B cell (primary cell): Measurements from ENCODE around the gene GIMAP8. TPM values are rescaled to one million over a fixed set of nuclear protein-coding genes. Genes with fewer than 3 reads are reported as not detected.
A peak's percentile ranks its signal among the peaks of the same experiment; 100 is the strongest.

ENCODE experiments used
- ATAC-seq: fragments of 200-7000 bp; cut with Tn5 transposase; one replicate; pipeline ENCODE4 v1.10.0; 2021; ENCODE audit warnings: low read depth, mild to moderate bottlenecking, moderate number of reproducible peaks, moderate library complexity
- CTCF ChIA-PET: fragments of 350-600 bp; sonication (Branson Sonifier 250); formaldehyde crosslinking; loops from one replicate; lab custom pipeline; 2021; ENCODE audit warnings: antibody characterized with exemption, inconsistent platforms; lab: Charles Lee
- POLR2A ChIA-PET: fragments of 350-600 bp; sonication (Branson Sonifier 250); formaldehyde crosslinking; loops from one replicate; lab custom pipeline; 2021; ENCODE audit warnings: antibody characterized with exemption; lab: Charles Lee
- DNase-seq: peaks from one replicate; pipeline ENCODE4 v3.0.0; 2013
- H2AFZ ChIP-seq: 2 replicates; pipeline ENCODE4 v1.6.1; 2012; ENCODE audit warnings: mild to moderate bottlenecking, low read depth, low read length; ENCODE audit not compliant: insufficient read depth, poor library complexity, severe bottlenecking
- H3K27ac ChIP-seq, 2 donors: 1 replicate in 1 of 2; 2 replicates in 1 of 2; pipeline ENCODE4 v1.5.1; 2012 to 2013; ENCODE audit warnings: low read length in 2 of 2, mild to moderate bottlenecking in 2 of 2, moderate library complexity in 1 of 2
- H3K27me3 ChIP-seq, 4 experiments: fragments of 200-600 bp in 1 of 4; sonication (generic) in 1 of 4; replicated peaks in 1 of 4; 1 replicate in 2 of 4; 2 replicates in 2 of 4; pipeline versions ENCODE4 v1.6.1 to v1.7.0; 2013 to 2016; ENCODE audit warnings: low read length in 3 of 4, mild to moderate bottlenecking in 2 of 4, mixed read lengths in 1 of 4, moderate library complexity in 1 of 4; ENCODE audit not compliant: insufficient read depth in 4 of 4, control insufficient read depth in 3 of 4; ENCODE audit errors: control extremely low read depth in 1 of 4
- H3K36me3 ChIP-seq, 2 experiments: replicated peaks in 1 of 2; 1 replicate in 1 of 2; 2 replicates in 1 of 2; pipeline versions ENCODE4 v1.6.1 to v1.7.1; 2013; ENCODE audit warnings: low read length in 1 of 2; ENCODE audit not compliant: insufficient read depth in 2 of 2, control insufficient read depth in 1 of 2; ENCODE audit errors: control extremely low read depth in 1 of 2, extremely low read depth in 1 of 2
- H3K4me1 ChIP-seq, 2 donors: fragments of 200-600 bp in 1 of 2; sonication (generic) in 1 of 2; 1 replicate in 1 of 2; 2 replicates in 1 of 2; pipeline versions ENCODE4 v1.5.1 to v1.6.1; 2013 to 2017; ENCODE audit warnings: low read length in 2 of 2; ENCODE audit not compliant: control insufficient read depth in 2 of 2, insufficient read depth in 2 of 2
- H3K4me2 ChIP-seq: replicated peaks from 2 replicates; pipeline ENCODE3; 2012; ENCODE audit warnings: mild to moderate bottlenecking, low read depth, low read length; ENCODE audit not compliant: poor library complexity, severe bottlenecking
- H3K4me3 ChIP-seq, 5 experiments: fragments of 200-600 bp in 1 of 5; sonication (generic) in 1 of 5; 1 replicate in 3 of 5; 2 replicates in 2 of 5; pipeline versions ENCODE4 v1.5.1 to v1.7.0; 2011 to 2016; ENCODE audit warnings: low read length in 4 of 5, mild to moderate bottlenecking in 4 of 5, low read depth in 2 of 5, control low read depth in 1 of 5, moderate library complexity in 1 of 5; ENCODE audit not compliant: insufficient read depth in 1 of 5; ENCODE audit errors: control extremely low read depth in 1 of 5, extremely low read depth in 1 of 5
- H3K79me2 ChIP-seq: fragments of 200-600 bp; sonication (generic); one replicate; pipeline ENCODE4 v1.6.0; 2016; ENCODE audit warnings: low read length; ENCODE audit not compliant: control insufficient read depth, insufficient read depth
- H3K9ac ChIP-seq: fragments of 200-600 bp; sonication (generic); 2 replicates; pipeline ENCODE4 v1.6.1; 2017; ENCODE audit warnings: mild to moderate bottlenecking, low read length, moderate library complexity
- H3K9me3 ChIP-seq, 3 donors: one replicate each; pipeline versions ENCODE4 v1.6.1 to v1.7.1; 2013; ENCODE audit warnings: low read length in 2 of 3; ENCODE audit not compliant: control insufficient read depth in 2 of 3, insufficient read depth in 1 of 3; ENCODE audit errors: control extremely low read depth in 1 of 3
- H4K20me1 ChIP-seq: 2 replicates; pipeline ENCODE4 v1.6.0; 2012; ENCODE audit warnings: mild to moderate bottlenecking, low read length; ENCODE audit not compliant: insufficient read depth, control insufficient read depth, poor library complexity, severe bottlenecking
- H3K27ac Mint-ChIP-seq: one replicate; pipeline ENCODE4 v1.8.0; 2021; ENCODE audit warnings: mixed read lengths
- H3K27me3 Mint-ChIP-seq: one replicate; pipeline ENCODE4 v1.8.0; 2021; ENCODE audit warnings: mixed read lengths
- H3K4me1 Mint-ChIP-seq: one replicate; pipeline ENCODE4 v1.8.0; 2021; ENCODE audit warnings: mixed read lengths
- H3K4me3 Mint-ChIP-seq: one replicate; pipeline ENCODE4 v1.8.0; 2021; ENCODE audit warnings: mixed read lengths
- H3K9me3 Mint-ChIP-seq: one replicate; pipeline ENCODE4 v1.8.0; 2022; ENCODE audit warnings: mixed read lengths; ENCODE audit not compliant: insufficient read depth
- EZH2 ChIP-seq: IDR thresholded peaks from 2 replicates; pipeline ENCODE4 v1.6.1; 2012; ENCODE audit warnings: borderline replicate concordance, low read depth, mild to moderate bottlenecking, moderate library complexity, low read length; ENCODE audit not compliant: insufficient read depth, poor library complexity, severe bottlenecking
- WGBS: methylation state at CpG from one replicate; pipeline ENCODE4 v1.1.5; 2013; ENCODE audit warnings: missing lambda C conversion rate; ENCODE audit not compliant: insufficient coverage; 5-methylcytosine and 5-hydroxymethylcytosine counted together
- intact Hi-C: fragments of 100-400 bp; cut with micrococcal nuclease; formaldehyde crosslinking; loops from one replicate; pipeline ENCODE4 v1.10.0; 2022
- polyA minus RNA-seq: library from RNA; depleted of rRNA, polyadenylated mRNA; stranded (reverse); fragments of >200 nt; gene quantifications from 2 replicates; pipeline ENCODE4 v1.2.3, GENCODE V29; 2012
- polyA plus RNA-seq: library from polyadenylated mRNA; depleted of rRNA; stranded (reverse); fragments of >200 nt; gene quantifications from 2 replicates; pipeline ENCODE4 v1.2.3, GENCODE V29; 2012
- total RNA-seq, 2 donors: library from RNA; stranded (reverse); fragments of 120-200 nt in 1 of 2; gene quantifications; 1 replicate in 1 of 2; 2 replicates in 1 of 2; pipeline versions ENCODE4 v1.2.3 to v1.2.4, GENCODE V29; 2013 to 2022
- TF ChIP-seq, protein P1 (sequence below): fragments of 200-600 bp; IDR thresholded peaks from one replicate; pipeline ENCODE4 v1.8.0; 2022; ENCODE audit warnings: antibody characterized with exemption, mild to moderate bottlenecking

GIMAP8 gene
- total RNA-seq: 0.47 and 0.78 TPM in 2 replicates
- total RNA-seq (2013): 0.98 TPM
- polyA plus RNA-seq: 0.34 and 0.52 TPM in 2 replicates
- polyA minus RNA-seq: 0.26 and 0.50 TPM in 2 replicates

DNA sequence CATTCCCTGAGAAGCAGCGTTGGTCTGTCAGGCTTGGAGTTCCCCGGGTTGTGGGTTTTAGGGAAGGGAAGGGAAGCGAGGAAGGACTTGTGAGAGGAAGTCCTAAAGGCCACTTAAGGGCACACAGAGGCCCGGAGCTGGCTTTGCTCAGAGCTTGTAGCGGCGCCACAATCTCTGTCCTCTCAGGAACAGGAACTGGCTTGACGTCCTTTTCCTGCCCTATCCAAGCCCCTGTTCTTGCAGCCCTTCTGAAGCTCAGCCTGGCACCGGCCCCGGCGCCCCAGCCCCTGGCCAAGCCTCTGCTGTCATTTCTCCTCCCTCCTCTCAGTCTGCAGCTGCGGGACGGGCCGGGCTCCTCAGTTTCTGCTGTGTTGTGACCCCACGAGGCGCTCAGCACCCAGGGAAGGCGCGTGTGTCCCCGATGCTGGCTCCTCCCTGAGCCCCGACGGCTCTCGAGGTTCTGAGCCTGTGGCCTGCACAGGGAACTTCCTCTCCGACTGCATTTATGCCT is at the start of gene GIMAP8:
GIMAP8 (plus strand) TSS at position 140 of the 511 bp plus-strand sequence. CDS start 16,069 bp downstream, outside the sequence.
- DNase-seq: peak; percentile 46
- H3K4me2 ChIP-seq: peak within 1 kb of the TSS; percentile 67
- peak within 1 kb of the TSS; percentile 90 for H3K4me3 Mint-ChIP-seq
- H3K9me3 Mint-ChIP-seq: no peaks in the 10 kb centered on the region
- CTCF ChIA-PET: interaction anchor here (0.9 to 4.7 kb wide), 3 partner anchors 29 to 348 kb away, joined by 3 to 33 read pairs (median 3); no protein-coding TSS in a partner anchor
- H3K79me2 ChIP-seq: no peaks in the 10 kb centered on the region
- no peaks in the 10 kb centered on the region for H3K36me3 ChIP-seq
- peak; percentile 26 for ATAC-seq
- intact Hi-C loops: no loop called here
- peaks cover 0 to 37% (median 6%) of the 10 kb centered on the region in 4 experiments for H3K27me3 ChIP-seq
- H3K27me3 Mint-ChIP-seq: peaks cover 29% of the 10 kb centered on the region
- no peaks in the 10 kb centered on the region for H4K20me1 ChIP-seq
- POLR2A ChIA-PET: interaction anchor here (0.7 kb wide), 1 partner anchor 329 kb away, joined by 3 read pairs; no protein-coding TSS in a partner anchor
- H2AFZ ChIP-seq: peak within 1 kb of the TSS; percentile 49
- H3K27ac ChIP-seq: no peak within 1 kb of the TSS
- peaks cover 44% of the 10 kb centered on the region for H3K4me1 Mint-ChIP-seq
- TF ChIP-seq EZH2: no peak
- TF ChIP-seq, protein P1, sequence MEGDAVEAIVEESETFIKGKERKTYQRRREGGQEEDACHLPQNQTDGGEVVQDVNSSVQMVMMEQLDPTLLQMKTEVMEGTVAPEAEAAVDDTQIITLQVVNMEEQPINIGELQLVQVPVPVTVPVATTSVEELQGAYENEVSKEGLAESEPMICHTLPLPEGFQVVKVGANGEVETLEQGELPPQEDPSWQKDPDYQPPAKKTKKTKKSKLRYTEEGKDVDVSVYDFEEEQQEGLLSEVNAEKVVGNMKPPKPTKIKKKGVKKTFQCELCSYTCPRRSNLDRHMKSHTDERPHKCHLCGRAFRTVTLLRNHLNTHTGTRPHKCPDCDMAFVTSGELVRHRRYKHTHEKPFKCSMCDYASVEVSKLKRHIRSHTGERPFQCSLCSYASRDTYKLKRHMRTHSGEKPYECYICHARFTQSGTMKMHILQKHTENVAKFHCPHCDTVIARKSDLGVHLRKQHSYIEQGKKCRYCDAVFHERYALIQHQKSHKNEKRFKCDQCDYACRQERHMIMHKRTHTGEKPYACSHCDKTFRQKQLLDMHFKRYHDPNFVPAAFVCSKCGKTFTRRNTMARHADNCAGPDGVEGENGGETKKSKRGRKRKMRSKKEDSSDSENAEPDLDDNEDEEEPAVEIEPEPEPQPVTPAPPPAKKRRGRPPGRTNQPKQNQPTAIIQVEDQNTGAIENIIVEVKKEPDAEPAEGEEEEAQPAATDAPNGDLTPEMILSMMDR: no peak
- peak within 1 kb of the TSS; percentile 39 for H3K9ac ChIP-seq
- peak within 1 kb of the TSS; percentile 7 to 48 (median 38) for H3K4me3 ChIP-seq
- WGBS: 12% methylated on average over 19 of the region's 22 CpGs
- H3K4me1 ChIP-seq: peaks cover 29 to 38% of the 10 kb centered on the region in 2 donors
- no peaks in the 10 kb centered on the region for H3K9me3 ChIP-seq
- H3K27ac Mint-ChIP-seq: peak within 1 kb of the TSS; percentile 50

- ChIA-PET CTCF (interaction anchor here (1.5 kb wide), 2 partner anchors 21 to 45 kb away, joined by 5 read pairs; no protein-coding TSS in a partner anchor), POLR2A (interaction anchor here (0.6 to 1.1 kb wide), 2 partner anchors 15 to 27 kb away, joined by 3 read pairs; no protein-coding TSS in a partner anchor)
- H3K4me3 Mint-ChIP-seq: no peak overlapping the region
- intact Hi-C loops: loop anchor here (10.0 kb wide), 1 partner anchor 976 kb away; no protein-coding TSS in a partner anchor
- Histone ChIP-seq H3K9me3 (no peaks in the 10 kb centered on the region), H2AFZ (no peak overlapping the region), H3K79me2 (peaks cover 16% of the 10 kb centered on the region), H3K4me1 (peaks cover 14 to 23% of the 10 kb centered on the region in 2 donors), H3K27ac (no peak overlapping the region), H3K27me3 (no peaks in the 10 kb centered on the region), H3K4me2 (no peak overlapping the region), H3K9ac (no peak overlapping the region), H3K36me3 (peaks cover 0 to 7% of the 10 kb centered on the region in 2 experiments), H4K20me1 (no peaks in the 10 kb centered on the region), H3K4me3 (no peak overlapping the region)
- H3K9me3 Mint-ChIP-seq: no peaks in the 10 kb centered on the region
- WGBS: 82% methylated on average over 15 of the region's 15 CpGs
- TF ChIP-seq EZH2: no peak
- TF ChIP-seq, protein P1: no peak
- DNase-seq (no peak), ATAC-seq (no peak)
- no peaks in the 10 kb centered on the region for H3K27me3 Mint-ChIP-seq
- H3K4me1 Mint-ChIP-seq: peaks cover 35% of the 10 kb centered on the region
- H3K27ac Mint-ChIP-seq: peak overlapping the region; percentile 27
Observed at GRCh38 chr7:150400788-150401423, 49.5 kb upstream of the GIMAP8 start.
